K562 (cell line): ENCODE results near the gene RTL5. TPM values are rescaled to one million over a fixed set of nuclear protein-coding genes. Genes with fewer than 3 reads are reported as not detected.

Source experiments
- ATAC-seq: fragments of 200-7000 bp; cut with Tn5 transposase; 3 replicates; pipeline ENCODE4 v1.9.1; 2020; ENCODE audit warnings: moderate library complexity
- BruUV-seq: library from RNA; stranded (reverse); fragments of 400-500 nt; replicated peaks from 2 replicates; lab custom pipeline; 2021; lab: Mats Ljungman, UMichigan
- CTCF ChIA-PET: fragments of 300-600 bp; formaldehyde crosslinking; extraction: SDS; loops from one replicate; lab custom pipeline; 2021; ENCODE audit warnings: low intra/inter-chr PET ratio; lab: Yijun Ruan, JAX
- POLR2A ChIA-PET: fragments of 300-600, 350-650 bp; sonication (Branson Sonifier 250); formaldehyde crosslinking; extraction: SDS; loops from one replicate; lab custom pipeline; 2021; ENCODE audit warnings: antibody characterized with exemption, inconsistent platforms; lab: Yijun Ruan, JAX
- DNase-seq, 4 experiments: peaks; one replicate each; pipeline versions ENCODE4 v3.0.0 to v3.0.0-alpha.2; 2011 to 2018; ENCODE audit warnings: low spot score in 3 of 4, mixed read lengths in 3 of 4; ENCODE audit errors: extremely low read depth in 1 of 4
- FAIRE-seq: peaks from 2 replicates; lab custom pipeline; 2011; peaks lifted over from hg19 to GRCh38; lab: Jason Lieb, UNC
- H2AFZ ChIP-seq: 2 replicates; pipeline ENCODE4 v1.6.0; 2011; ENCODE audit warnings: low read depth, low read length, control low read depth, inconsistent platforms
- H3K27ac ChIP-seq: fragments of 200-600 bp; 3 replicates; pipeline ENCODE4 v1.8.0; 2011; ENCODE audit warnings: low read depth, mild to moderate bottlenecking, control low read depth, inconsistent platforms, low read length, moderate library complexity, mixed read lengths; ENCODE audit errors: extremely low read depth
- H3K27me3 ChIP-seq, 2 experiments: fragments of 300-600 bp in 1 of 2; 2 replicates in 1 of 2; 3 replicates in 1 of 2; pipeline versions ENCODE4 v1.6.0 to v1.8.0; 2011; ENCODE audit warnings: inconsistent platforms in 2 of 2, low read length in 2 of 2, mild to moderate bottlenecking in 1 of 2, mixed read lengths in 1 of 2, moderate library complexity in 1 of 2; ENCODE audit not compliant: control insufficient read depth in 2 of 2, insufficient read depth in 2 of 2
- H3K36me3 ChIP-seq: fragments of 300-600 bp; 3 replicates; pipeline ENCODE4 v1.8.0; 2011; ENCODE audit warnings: mild to moderate bottlenecking, low read length, inconsistent platforms; ENCODE audit not compliant: control insufficient read depth, insufficient read depth
- H3K4me1 ChIP-seq, 2 experiments: fragments of 200-600 bp in 1 of 2; replicated peaks in 1 of 2; 2 replicates in 1 of 2; 3 replicates in 1 of 2; pipeline versions ENCODE4 v1.5.1 to v1.8.0; 2011; ENCODE audit warnings: inconsistent platforms in 2 of 2, low read length in 2 of 2, mild to moderate bottlenecking in 1 of 2, mixed read lengths in 1 of 2, moderate library complexity in 1 of 2; ENCODE audit not compliant: control insufficient read depth in 2 of 2, insufficient read depth in 2 of 2
- H3K4me2 ChIP-seq: 2 replicates; pipeline ENCODE4 v1.6.1; 2011; ENCODE audit warnings: low read length, control low read depth, inconsistent platforms, mixed read lengths; ENCODE audit not compliant: insufficient read depth
- H3K4me3 ChIP-seq: fragments of 200-600 bp; sonication (generic), shearing (Covaris generic); 2 replicates; pipeline ENCODE4 v1.5.1; 2016; ENCODE audit warnings: control low read depth, inconsistent platforms
- H3K79me2 ChIP-seq: fragments of 200-600 bp; 3 replicates; pipeline ENCODE4 v1.8.0; 2011; ENCODE audit warnings: low read length, inconsistent platforms; ENCODE audit not compliant: control insufficient read depth, insufficient read depth
- H3K9ac ChIP-seq, 2 experiments: 2 replicates each; pipeline versions ENCODE4 v1.6.0 to v1.6.1; 2011; ENCODE audit warnings: low read depth in 2 of 2, low read length in 2 of 2, control low read depth in 1 of 2, inconsistent platforms in 1 of 2, mild to moderate bottlenecking in 1 of 2, mixed read lengths in 1 of 2; ENCODE audit not compliant: insufficient read depth in 1 of 2
- H3K9me1 ChIP-seq: one replicate; pipeline ENCODE4 v1.6.0; 2011; ENCODE audit warnings: inconsistent platforms, mild to moderate bottlenecking, low read length, moderate library complexity; ENCODE audit not compliant: control insufficient read depth, insufficient read depth
- H3K9me3 ChIP-seq: replicated peaks from 2 replicates; pipeline ENCODE4 v1.5.1; 2011; ENCODE audit warnings: low read depth, low read length, inconsistent platforms; ENCODE audit not compliant: control insufficient read depth, insufficient read depth
- H4K20me1 ChIP-seq: replicated peaks from 2 replicates; pipeline ENCODE4 v1.6.1; 2011; ENCODE audit warnings: low read length, inconsistent platforms, mixed read lengths; ENCODE audit not compliant: control insufficient read depth, insufficient read depth
- BCOR ChIP-seq: fragments of 450-650 bp; IDR thresholded peaks from 2 replicates; pipeline ENCODE4 v1.6.1; 2016
- BRCA1 ChIP-seq, 2 experiments: fragments of 450-650 bp in 1 of 2; sonication (generic) in 1 of 2; formaldehyde crosslinking in 1 of 2; IDR thresholded peaks; 2 replicates each; pipeline versions ENCODE4 v1.5.0 to v1.6.1; 2017 to 2020; ENCODE audit warnings: mild to moderate bottlenecking in 1 of 2, missing genetic modification reagents in 1 of 2
- BRF1 ChIP-seq: IDR thresholded peaks from 3 replicates; pipeline ENCODE4 v1.6.1; 2011; ENCODE audit warnings: borderline replicate concordance, mild to moderate bottlenecking; ENCODE audit not compliant: insufficient read length; ENCODE audit errors: extremely low read depth
- CEBPG ChIP-seq, 3 experiments: fragments of 200-800 bp in 1 of 3; sonication (Bioruptor generic) in 1 of 3; sonication (generic) in 1 of 3; formaldehyde crosslinking in 1 of 3; IDR thresholded peaks in 2 of 3; conservative IDR thresholded peaks in 1 of 3; 2 replicates each; pipeline versions ENCODE4 v1.6.1 to v1.8.0; 2016 to 2022; ENCODE audit warnings: missing compliant biosample characterization in 2 of 3, missing genetic modification characterization in 2 of 3, mild to moderate bottlenecking in 1 of 3, missing genetic modification reagents in 1 of 3
- CHD2 ChIP-seq: IDR thresholded peaks from 2 replicates; pipeline ENCODE4 v1.6.1; 2011; ENCODE audit warnings: low read depth, low read length
- CREBBP ChIP-seq: IDR thresholded peaks from one replicate; pipeline ENCODE4 v1.6.1; 2012; ENCODE audit warnings: low read depth, mild to moderate bottlenecking, control low read depth, inconsistent platforms, low read length
- MTA1 ChIP-seq: fragments of 450-650 bp; IDR thresholded peaks from 2 replicates; pipeline ENCODE4 v1.6.1; 2017; ENCODE audit warnings: borderline replicate concordance
- MTA3 ChIP-seq: fragments of 450-650 bp; formaldehyde crosslinking; IDR thresholded peaks from 2 replicates; pipeline ENCODE4 v1.6.1; 2017; ENCODE audit warnings: mild to moderate bottlenecking, borderline replicate concordance
- OTX1 ChIP-seq: fragments of 450-650 bp; formaldehyde crosslinking; IDR thresholded peaks from 2 replicates; pipeline ENCODE4 v1.4.0; 2022; ENCODE audit warnings: mild to moderate bottlenecking
- PHTF2 ChIP-seq: fragments of 250-450 bp; sonication (Bioruptor Pico); IDR thresholded peaks from 2 replicates; pipeline ENCODE4 v1.5.0; 2021; ENCODE audit warnings: mild to moderate bottlenecking
- TCF3 ChIP-seq: sonication (generic); formaldehyde crosslinking; IDR thresholded peaks from 2 replicates; pipeline ENCODE4 v1.4.0; 2020; ENCODE audit warnings: mild to moderate bottlenecking, missing genetic modification reagents
- ZFP36 ChIP-seq: fragments of 150-350 bp; IDR thresholded peaks from 2 replicates; pipeline ENCODE4 v1.6.1; 2018; ENCODE audit warnings: low read length, low read depth; ENCODE audit not compliant: partially characterized antibody
- WGBS: fragments of 100-300 bp; shearing (Covaris generic); methylation state at CpG from one replicate; pipeline ENCODE4 v1.1.6; 2016; ENCODE audit warnings: low coverage, mixed read lengths; ENCODE audit not compliant: insufficient coverage; ENCODE audit errors: missing lambda C conversion rate; 5-methylcytosine and 5-hydroxymethylcytosine counted together
- in situ Hi-C: fragments of 300-500 bp; cut with MboI; formaldehyde crosslinking; loops from 4 replicates; pipeline ENCODE4 v1.15.0; 2018; ENCODE audit warnings: inconsistent platforms, mixed read lengths
- intact Hi-C: fragments of 100-400 bp; cut with micrococcal nuclease; formaldehyde crosslinking; loops from 2 replicates; pipeline ENCODE4 v1.14.2; 2022
- polyA plus RNA-seq, 8 experiments: library from polyadenylated mRNA; depleted of rRNA in 4 of 8; stranded (reverse) in 5 of 8; unstranded in 3 of 8; fragments of >200 nt; fragmentation: Nextera tagmentation in 2 of 8; fragmentation: Illumina TruSeq in 1 of 8; extraction: Ambion mirVana in 2 of 8; extraction: Trizol in 1 of 8; gene quantifications; 2 replicates each; pipeline versions ENCODE4 v1.2.1 to v1.2.3, GENCODE V29; 2011 to 2014; ENCODE audit warnings: inconsistent platforms in 1 of 8, missing spikeins in 1 of 8
- total RNA-seq, 7 experiments: library from RNA; depleted of rRNA in 6 of 7; stranded (reverse); fragments of >200 nt in 6 of 7; fragmentation: Illumina TruSeq in 2 of 7; extraction: Trizol in 2 of 7; gene quantifications; 2 replicates each; pipeline versions ENCODE4 v1.2.1 to v1.2.3, GENCODE V29; 2011 to 2021; ENCODE audit warnings: low replicate concordance in 1 of 7
- TF ChIP-seq, protein P1 (sequence below): sonication (generic); formaldehyde crosslinking; IDR thresholded peaks from 2 replicates; pipeline ENCODE4 v1.8.0; 2022; ENCODE audit warnings: mild to moderate bottlenecking, missing genetic modification reagents
- TF ChIP-seq, protein P2 (sequence below): fragments of 250-450 bp; sonication (Bioruptor Pico); IDR thresholded peaks from 2 replicates; pipeline ENCODE4 v1.8.0; 2021; ENCODE audit warnings: moderate library complexity, mild to moderate bottlenecking, inconsistent platforms

Gene RTL5
- total and polyA plus RNA-seq, 9 of the 15 experiments (the other 6 are each of a cell fraction or from before 2014, with no cell fraction given), result 0.03 TPM; not detected in 8

DNA sequence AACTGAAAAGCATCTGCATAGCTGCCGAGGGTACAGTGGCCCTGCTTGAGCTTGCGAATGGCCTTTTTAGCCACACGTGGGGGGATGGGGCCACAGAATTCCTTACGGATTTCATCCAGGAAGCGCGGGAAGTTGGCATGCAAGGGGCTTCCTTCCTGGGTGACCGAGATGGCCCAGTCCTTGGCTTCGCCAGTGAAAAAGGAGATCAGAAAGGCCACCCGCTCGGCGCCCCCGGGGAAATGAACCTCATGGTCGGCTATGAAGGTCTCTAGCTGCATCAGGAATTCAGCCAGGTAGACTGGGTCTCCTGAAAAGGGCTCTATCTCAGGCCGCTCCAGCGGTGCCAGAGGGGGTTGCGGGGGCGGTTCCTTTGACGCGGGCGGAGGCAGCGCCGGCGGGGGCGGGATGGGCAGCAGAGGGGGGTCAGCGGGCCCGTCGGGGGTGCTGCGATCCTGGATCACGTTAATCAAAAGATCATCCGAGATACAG, 909 bp downstream of the RTL5 start (continued):
- TF ChIP-seq, protein P1, sequence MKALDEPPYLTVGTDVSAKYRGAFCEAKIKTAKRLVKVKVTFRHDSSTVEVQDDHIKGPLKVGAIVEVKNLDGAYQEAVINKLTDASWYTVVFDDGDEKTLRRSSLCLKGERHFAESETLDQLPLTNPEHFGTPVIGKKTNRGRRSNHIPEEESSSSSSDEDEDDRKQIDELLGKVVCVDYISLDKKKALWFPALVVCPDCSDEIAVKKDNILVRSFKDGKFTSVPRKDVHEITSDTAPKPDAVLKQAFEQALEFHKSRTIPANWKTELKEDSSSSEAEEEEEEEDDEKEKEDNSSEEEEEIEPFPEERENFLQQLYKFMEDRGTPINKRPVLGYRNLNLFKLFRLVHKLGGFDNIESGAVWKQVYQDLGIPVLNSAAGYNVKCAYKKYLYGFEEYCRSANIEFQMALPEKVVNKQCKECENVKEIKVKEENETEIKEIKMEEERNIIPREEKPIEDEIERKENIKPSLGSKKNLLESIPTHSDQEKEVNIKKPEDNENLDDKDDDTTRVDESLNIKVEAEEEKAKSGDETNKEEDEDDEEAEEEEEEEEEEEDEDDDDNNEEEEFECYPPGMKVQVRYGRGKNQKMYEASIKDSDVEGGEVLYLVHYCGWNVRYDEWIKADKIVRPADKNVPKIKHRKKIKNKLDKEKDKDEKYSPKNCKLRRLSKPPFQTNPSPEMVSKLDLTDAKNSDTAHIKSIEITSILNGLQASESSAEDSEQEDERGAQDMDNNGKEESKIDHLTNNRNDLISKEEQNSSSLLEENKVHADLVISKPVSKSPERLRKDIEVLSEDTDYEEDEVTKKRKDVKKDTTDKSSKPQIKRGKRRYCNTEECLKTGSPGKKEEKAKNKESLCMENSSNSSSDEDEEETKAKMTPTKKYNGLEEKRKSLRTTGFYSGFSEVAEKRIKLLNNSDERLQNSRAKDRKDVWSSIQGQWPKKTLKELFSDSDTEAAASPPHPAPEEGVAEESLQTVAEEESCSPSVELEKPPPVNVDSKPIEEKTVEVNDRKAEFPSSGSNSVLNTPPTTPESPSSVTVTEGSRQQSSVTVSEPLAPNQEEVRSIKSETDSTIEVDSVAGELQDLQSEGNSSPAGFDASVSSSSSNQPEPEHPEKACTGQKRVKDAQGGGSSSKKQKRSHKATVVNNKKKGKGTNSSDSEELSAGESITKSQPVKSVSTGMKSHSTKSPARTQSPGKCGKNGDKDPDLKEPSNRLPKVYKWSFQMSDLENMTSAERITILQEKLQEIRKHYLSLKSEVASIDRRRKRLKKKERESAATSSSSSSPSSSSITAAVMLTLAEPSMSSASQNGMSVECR (CRISPR knock-in tag), result no peak
- TF ChIP-seq MTA3 (no peak), TCF3 (CRISPR knock-in tag) (no peak), OTX1 (no peak), PHTF2 (no peak)
- TF ChIP-seq, all 486 proteins: peak for 0

DNA sequence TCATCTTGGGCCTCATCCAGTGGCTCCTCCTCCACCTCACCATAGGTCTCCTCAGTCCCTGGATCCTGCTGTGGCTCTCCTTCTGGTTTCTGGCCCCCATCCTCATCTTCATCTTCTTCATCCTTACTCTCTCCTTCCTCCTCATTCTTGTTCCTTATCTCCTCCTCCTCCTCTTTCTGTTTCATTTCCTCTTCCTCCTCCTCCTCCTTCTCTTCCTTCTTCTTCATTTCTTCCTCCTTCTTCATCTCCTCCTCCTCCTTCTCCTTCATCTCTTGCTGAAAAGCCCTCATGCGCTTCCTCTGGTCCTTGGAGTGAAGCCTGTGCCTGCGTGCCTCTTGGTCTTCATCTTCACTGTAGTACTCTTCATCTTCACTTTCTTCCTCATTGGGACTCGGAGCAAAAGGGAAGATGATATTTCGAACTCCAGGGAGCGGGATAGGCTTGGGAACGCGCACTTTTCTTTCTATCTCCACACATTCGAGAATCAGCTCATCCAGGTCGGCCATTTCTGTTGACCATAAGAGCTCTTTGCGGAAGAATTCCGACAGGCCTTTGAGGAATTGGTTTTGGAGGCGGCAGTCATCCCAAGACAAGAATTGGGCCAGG, 1.5 kb downstream of the RTL5 start:
- Histone ChIP-seq H3K27ac (no peak overlapping the region), H3K9me3 (no peaks in the 10 kb centered on the region), H3K36me3 (no peaks in the 10 kb centered on the region), H2AFZ (no peak overlapping the region), H3K4me2 (no peak overlapping the region), H3K4me3 (no peak overlapping the region), H3K4me1 (peaks cover 0 to 10% of the 10 kb centered on the region in 2 experiments; a peak in 2 of 5 replicates), H3K27me3 (peaks cover 0 to 51% of the 10 kb centered on the region in 2 experiments; a peak in 3 of 5 replicates), H3K9me1 (no peaks in the 10 kb centered on the region), H3K79me2 (no peaks in the 10 kb centered on the region), H3K9ac (no peak overlapping the region), H4K20me1 (peaks cover under 1% of the 10 kb centered on the region; the same call in 1 of the 2 replicates)
- DNase-seq, result no peak
- no peak for TF ChIP-seq ZFP36
- TF ChIP-seq, protein P2, sequence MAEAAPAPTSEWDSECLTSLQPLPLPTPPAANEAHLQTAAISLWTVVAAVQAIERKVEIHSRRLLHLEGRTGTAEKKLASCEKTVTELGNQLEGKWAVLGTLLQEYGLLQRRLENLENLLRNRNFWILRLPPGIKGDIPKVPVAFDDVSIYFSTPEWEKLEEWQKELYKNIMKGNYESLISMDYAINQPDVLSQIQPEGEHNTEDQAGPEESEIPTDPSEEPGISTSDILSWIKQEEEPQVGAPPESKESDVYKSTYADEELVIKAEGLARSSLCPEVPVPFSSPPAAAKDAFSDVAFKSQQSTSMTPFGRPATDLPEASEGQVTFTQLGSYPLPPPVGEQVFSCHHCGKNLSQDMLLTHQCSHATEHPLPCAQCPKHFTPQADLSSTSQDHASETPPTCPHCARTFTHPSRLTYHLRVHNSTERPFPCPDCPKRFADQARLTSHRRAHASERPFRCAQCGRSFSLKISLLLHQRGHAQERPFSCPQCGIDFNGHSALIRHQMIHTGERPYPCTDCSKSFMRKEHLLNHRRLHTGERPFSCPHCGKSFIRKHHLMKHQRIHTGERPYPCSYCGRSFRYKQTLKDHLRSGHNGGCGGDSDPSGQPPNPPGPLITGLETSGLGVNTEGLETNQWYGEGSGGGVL, result no peak
- TF ChIP-seq MTA1, result no peak
- no peak for TF ChIP-seq CEBPG (CRISPR knock-in tag; IDR thresholded peaks at IDR 0.05)
- TF ChIP-seq CEBPG (tag; conservative IDR thresholded peaks at IDR 0.05 in 1 of 2, IDR thresholded peaks at IDR 0.05 in 1 of 2), result no peak
- TF ChIP-seq CHD2, result no peak
- TF ChIP-seq BRF1, result no peak
- TF ChIP-seq BCOR, result no peak
- TF ChIP-seq BRCA1 (IDR thresholded peaks at IDR 0.05), result no peak
- no peak for TF ChIP-seq BRCA1 (CRISPR knock-in tag; IDR thresholded peaks at IDR 0.05)
- TF ChIP-seq CREBBP, result no peak
- intact Hi-C loops (no loop called here), in situ Hi-C loops (no loop called here)
- POLR2A ChIA-PET, result interaction anchor here (0.8 kb wide), 1 partner anchor 20 kb away, joined by 3 read pairs; no protein-coding TSS in a partner anchor
- FAIRE-seq, result no peak
- CTCF ChIA-PET, result no interaction called here
- no peak for ATAC-seq
- 15% methylated on average over 10 of the region's 12 CpGs for WGBS
- BruUV-seq, result no TSS peak
